Mucosa of stomach (tissue), 1 donor: Measurements from ENCODE around the gene PITRM1.
A peak's percentile ranks its signal among the peaks of the same experiment; 100 is the strongest.
"Not testable (repeated sequence)": the region's sequence is repeated elsewhere in the genome, so short reads cannot be mapped to it uniquely, and the experiment has no call there.

Experiments
- H3K27me3 ChIP-seq: one replicate; pipeline ENCODE4 v1.7.0; 2013; ENCODE audit warnings: mild to moderate bottlenecking, low read length; ENCODE audit not compliant: control insufficient read depth, insufficient read depth
- H3K36me3 ChIP-seq: one replicate; pipeline ENCODE4 v1.7.0; 2013; ENCODE audit warnings: low read length; ENCODE audit not compliant: control insufficient read depth, insufficient read depth
- H3K4me1 ChIP-seq: one replicate; pipeline ENCODE4 v1.7.0; 2013; ENCODE audit warnings: mild to moderate bottlenecking, low read length; ENCODE audit not compliant: control insufficient read depth, insufficient read depth
- H3K4me3 ChIP-seq: one replicate; pipeline ENCODE4 v1.7.0; 2013; ENCODE audit warnings: low read length
- H3K9ac ChIP-seq: one replicate; pipeline ENCODE4 v1.7.0; 2013; ENCODE audit warnings: mild to moderate bottlenecking, low read length, moderate library complexity
- H3K9me3 ChIP-seq: one replicate; pipeline ENCODE4 v1.7.0; 2013; ENCODE audit warnings: mild to moderate bottlenecking, low read length, moderate library complexity; ENCODE audit not compliant: control insufficient read depth
- donor health status: Pancreatic carcinoma.

PITRM1 gene, protein sequence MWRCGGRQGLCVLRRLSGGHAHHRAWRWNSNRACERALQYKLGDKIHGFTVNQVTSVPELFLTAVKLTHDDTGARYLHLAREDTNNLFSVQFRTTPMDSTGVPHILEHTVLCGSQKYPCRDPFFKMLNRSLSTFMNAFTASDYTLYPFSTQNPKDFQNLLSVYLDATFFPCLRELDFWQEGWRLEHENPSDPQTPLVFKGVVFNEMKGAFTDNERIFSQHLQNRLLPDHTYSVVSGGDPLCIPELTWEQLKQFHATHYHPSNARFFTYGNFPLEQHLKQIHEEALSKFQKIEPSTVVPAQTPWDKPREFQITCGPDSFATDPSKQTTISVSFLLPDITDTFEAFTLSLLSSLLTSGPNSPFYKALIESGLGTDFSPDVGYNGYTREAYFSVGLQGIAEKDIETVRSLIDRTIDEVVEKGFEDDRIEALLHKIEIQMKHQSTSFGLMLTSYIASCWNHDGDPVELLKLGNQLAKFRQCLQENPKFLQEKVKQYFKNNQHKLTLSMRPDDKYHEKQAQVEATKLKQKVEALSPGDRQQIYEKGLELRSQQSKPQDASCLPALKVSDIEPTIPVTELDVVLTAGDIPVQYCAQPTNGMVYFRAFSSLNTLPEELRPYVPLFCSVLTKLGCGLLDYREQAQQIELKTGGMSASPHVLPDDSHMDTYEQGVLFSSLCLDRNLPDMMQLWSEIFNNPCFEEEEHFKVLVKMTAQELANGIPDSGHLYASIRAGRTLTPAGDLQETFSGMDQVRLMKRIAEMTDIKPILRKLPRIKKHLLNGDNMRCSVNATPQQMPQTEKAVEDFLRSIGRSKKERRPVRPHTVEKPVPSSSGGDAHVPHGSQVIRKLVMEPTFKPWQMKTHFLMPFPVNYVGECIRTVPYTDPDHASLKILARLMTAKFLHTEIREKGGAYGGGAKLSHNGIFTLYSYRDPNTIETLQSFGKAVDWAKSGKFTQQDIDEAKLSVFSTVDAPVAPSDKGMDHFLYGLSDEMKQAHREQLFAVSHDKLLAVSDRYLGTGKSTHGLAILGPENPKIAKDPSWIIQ

DNA sequence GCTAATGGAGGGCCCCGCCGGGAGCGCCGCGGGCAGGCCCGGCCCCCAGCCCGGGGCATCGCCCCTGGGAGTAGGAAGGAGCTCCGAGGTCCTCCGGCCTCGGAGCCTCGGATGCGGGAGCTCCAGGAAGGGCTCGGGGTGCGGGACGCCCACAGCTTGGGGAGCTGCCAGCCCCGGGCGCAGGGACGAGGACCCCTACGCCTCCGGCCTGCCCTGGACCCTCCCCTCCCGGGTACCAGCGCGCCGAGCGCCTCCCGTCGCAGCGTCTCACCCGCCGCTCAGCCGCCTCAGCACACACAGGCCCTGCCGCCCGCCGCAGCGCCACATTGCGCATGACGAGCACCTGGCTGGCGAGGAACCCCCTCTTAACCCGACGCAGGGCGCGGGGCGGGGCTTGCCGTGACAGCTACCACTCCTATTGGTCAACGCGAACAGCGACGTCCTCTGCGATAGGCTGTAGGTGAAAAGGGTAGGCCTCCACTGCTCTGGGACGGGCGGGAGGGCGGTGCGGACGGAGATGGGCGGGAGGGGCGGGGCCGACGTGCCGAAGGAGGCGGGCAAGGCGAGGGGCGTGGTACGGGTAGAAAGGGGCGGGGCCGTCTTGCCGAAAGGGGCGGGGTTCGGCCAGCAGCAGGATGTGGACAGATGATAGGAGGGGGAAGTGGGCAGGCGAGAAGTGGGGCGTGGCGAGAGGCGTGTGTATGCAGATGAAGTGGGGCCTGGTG is at the start of gene PITRM1:
Gene PITRM1 (minus strand): TSS at position 337 of the 725 bp plus-strand sequence. CDS start 10 bp downstream, at position 327.
- Histone ChIP-seq H3K36me3 (no peaks in the 10 kb centered on the region), H3K9me3 (no peaks in the 10 kb centered on the region), H3K9ac (peak within 1 kb of the TSS; percentile 80), H3K27me3 (no peaks in the 10 kb centered on the region), H3K4me3 (peak within 1 kb of the TSS; percentile 76), H3K4me1 (peaks cover 9% of the 10 kb centered on the region)

DNA sequence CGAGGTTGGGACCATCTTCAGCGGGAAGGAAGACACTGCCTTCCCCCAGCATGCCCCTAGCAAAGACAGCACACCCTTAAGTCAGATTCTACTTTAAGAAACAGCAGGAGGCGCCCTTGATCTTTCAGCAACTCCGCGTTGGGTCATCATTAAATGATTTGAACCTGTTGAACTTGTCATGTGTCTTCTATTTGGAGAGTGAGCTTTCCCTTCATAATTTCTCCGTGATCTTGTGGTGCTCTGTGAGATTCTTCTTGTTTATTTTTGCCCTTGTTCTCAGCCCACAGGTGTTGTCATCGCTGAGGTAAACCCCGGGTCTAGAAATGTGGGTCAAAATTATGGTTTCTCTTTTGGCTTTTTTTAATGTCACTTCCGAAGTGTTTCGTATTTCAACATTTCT is 49.5 kb upstream of the PITRM1 start:
- Histone ChIP-seq H3K9ac (no peak overlapping the region), H3K9me3 (no peaks in the 10 kb centered on the region), H3K4me3 (no peak overlapping the region), H3K27me3 (no peaks in the 10 kb centered on the region), H3K36me3 (no peaks in the 10 kb centered on the region), H3K4me1 (no peaks in the 10 kb centered on the region)

DNA sequence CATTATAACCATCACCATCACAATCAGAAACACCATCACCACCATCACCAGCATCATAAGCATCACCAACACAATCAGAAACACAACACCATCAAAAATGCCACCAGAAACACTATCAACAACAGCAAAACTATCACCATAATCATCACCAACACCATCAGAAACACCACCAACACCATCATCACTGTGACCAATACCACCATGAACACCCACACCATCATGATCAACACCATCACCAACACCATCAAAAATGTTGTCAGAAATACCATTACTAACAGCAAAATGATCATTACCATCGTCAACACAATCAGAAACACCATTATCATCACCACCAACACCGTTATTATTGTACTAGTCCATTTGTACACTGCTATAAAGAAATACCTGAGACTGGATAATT is 49.0 kb upstream of the PITRM1 start:
- not testable (repeated sequence) for H3K9me3 ChIP-seq, H3K9ac ChIP-seq, H3K27me3 ChIP-seq, H3K4me3 ChIP-seq, H3K36me3 ChIP-seq, H3K4me1 ChIP-seq

DNA sequence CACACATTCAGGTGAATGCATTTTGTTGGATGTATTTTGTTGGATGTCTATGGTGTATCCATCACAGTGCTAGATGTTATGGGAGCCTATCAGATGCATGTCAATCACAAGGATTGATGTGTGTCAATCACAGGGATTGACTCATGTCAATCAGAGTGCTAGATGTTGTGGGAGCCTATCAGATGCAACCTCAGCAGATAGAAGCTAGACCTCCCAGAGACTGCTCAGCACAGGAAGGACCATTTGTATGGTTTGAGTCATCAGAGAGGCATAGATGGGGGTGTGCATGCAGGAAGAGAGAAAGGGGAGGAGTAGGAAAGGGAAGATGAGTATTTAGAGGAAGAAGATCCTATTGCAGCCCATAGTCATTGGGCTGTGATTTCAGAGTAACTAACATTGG is 48.3 kb upstream of the PITRM1 start:
- Histone ChIP-seq H3K9ac (no peak overlapping the region), H3K4me3 (no peak overlapping the region), H3K27me3 (no peaks in the 10 kb centered on the region), H3K9me3 (no peaks in the 10 kb centered on the region), H3K4me1 (no peaks in the 10 kb centered on the region), H3K36me3 (no peaks in the 10 kb centered on the region)

DNA sequence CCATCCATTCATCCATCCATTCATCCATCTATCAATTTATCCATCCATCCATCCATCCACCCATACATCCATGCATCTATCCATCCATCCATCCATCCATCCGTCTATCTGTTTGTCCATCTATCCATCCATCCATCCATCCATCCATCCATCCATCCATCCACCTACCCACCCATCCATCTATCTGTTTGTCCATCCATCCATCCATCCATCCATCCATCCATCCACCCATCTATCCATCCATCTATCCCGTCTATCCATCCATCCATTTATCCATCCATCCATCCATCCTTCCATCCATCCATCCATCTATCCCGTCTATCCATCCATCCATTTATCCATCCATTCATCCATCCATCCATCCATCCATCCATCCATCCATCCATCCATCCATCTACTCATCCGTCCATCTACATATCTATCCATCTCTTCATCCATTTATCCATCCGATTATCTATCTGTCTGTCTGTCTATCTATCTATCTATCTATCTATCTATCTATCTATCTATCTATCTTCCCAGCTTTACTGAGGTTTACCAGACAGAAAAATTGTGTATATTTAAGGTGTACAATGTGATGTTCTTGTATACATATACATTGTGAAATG is 46.5 kb upstream of the PITRM1 start:
- H3K36me3 ChIP-seq, H3K4me1 ChIP-seq, H3K27me3 ChIP-seq, H3K9ac ChIP-seq, H3K9me3 ChIP-seq, H3K4me3 ChIP-seq: not testable (repeated sequence)

DNA sequence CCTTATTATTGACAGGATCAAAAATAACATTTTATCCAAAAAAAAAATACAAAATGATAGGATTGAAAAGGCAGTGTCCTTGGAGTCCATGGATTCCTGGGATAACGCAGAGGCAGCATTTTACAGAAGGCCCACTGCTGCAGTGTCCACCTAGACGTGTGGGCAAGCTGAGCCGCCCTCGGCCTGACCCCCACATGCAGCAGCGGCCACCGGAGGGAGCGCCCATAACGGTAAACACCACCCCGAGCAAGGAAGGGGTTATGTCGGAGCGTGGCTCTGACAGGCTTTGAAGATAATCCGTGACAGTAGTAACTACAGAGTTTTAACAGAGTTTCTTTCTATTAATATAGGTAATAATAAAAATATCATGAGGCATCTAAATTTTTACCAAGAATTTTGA is 45.3 kb upstream of the PITRM1 start:
- no peaks in the 10 kb centered on the region for H3K4me1 ChIP-seq
- no peak overlapping the region for H3K4me3 ChIP-seq
- H3K9ac ChIP-seq, result no peak overlapping the region
- H3K9me3 ChIP-seq, result no peaks in the 10 kb centered on the region
- H3K36me3 ChIP-seq, result no peaks in the 10 kb centered on the region
- no peaks in the 10 kb centered on the region for H3K27me3 ChIP-seq

DNA sequence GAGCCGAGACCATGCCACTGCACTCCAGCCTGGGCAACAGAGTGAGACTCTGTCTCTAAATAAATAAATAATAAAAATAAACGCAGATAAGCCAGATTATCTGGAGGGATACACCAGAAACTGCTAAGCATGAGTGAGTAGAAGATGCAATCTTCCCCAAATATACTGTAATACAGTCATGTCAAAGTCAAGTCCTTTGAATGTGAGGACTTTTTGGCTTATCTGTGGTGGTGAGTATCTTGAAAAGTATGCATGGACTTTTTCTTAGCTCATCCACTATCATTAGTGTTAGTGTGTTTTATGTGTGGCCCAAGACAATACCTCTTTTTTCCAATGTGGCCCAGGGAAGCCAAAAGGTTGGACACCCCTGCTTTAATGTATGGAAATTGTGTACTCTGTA is 44.7 kb upstream of the PITRM1 start:
- Histone ChIP-seq H3K36me3 (no peaks in the 10 kb centered on the region), H3K4me1 (no peaks in the 10 kb centered on the region), H3K9me3 (no peaks in the 10 kb centered on the region), H3K27me3 (no peaks in the 10 kb centered on the region), H3K9ac (no peak overlapping the region), H3K4me3 (no peak overlapping the region)

DNA sequence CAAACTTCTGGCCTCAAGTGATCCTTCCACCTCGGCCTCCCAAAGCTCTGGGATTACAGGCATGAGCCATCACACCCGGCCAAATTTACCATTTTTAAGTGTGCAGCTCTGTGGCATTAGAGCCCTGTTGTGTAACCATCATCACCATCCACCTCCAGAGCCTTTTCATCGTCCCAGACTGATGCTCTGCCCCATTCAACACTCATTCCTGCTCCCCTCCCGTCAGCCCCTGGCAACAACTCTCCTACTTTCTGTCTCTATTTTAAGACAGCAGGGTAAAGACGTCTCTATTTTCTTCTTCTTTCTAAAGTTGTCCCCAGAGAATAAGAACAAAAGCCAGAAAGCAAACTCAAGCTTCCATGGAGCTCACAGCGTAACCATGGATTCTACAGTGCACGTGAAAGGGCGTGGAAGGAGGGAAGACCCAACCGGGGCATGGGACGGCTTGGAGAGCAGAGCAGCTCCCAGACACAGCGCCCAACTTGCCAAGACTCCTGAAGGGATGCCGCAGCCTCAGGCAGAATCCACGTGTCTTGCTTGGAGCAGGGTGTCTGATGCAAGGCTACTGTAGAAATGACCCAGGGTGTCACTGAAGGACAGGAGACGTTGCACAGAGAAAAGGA is 42.7 kb upstream of the PITRM1 start:
- no peaks in the 10 kb centered on the region for H3K9me3 ChIP-seq
- no peak overlapping the region for H3K9ac ChIP-seq
- H3K4me3 ChIP-seq, result no peak overlapping the region
- H3K36me3 ChIP-seq, result no peaks in the 10 kb centered on the region
- no peaks in the 10 kb centered on the region for H3K4me1 ChIP-seq
- no peaks in the 10 kb centered on the region for H3K27me3 ChIP-seq

DNA sequence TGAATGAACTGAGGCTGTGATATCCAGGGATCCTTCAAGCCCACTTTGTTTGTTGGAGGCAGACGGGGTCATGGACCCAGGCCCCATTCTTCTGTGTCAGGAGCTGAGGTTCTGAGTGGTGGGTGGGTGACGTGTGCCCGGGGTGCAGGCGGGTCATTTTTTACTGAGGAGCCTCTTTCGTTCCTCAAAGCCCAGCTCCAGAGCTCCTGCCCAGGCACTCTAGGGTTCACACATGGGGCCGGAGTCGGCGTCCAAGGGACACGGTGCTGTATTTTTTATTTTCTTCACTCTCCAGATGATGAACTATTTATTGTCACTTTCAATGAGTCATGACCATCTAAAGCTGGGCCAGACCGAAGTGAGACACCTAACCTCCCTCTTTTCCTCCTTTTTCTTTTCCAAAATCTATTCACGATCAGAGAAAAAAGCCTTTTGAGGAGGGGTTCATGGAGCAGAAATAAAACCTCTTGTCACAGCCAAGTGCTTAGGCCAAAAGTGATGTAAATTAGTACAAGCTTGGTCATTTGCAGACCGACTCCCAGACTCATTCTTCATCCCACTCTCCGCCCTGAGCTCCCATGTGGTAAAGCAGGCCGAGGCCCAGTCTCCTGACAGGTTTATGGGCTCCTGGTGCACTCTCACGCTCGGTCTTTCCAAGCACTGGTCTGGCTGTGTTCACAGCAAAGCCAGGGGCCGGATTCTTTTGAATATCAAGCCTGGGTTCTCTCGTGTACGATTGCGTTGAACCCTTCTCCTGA is 41.4 kb upstream of the PITRM1 start:
- Histone ChIP-seq H3K9ac (no peak overlapping the region), H3K9me3 (no peaks in the 10 kb centered on the region), H3K4me3 (no peak overlapping the region), H3K27me3 (no peaks in the 10 kb centered on the region), H3K4me1 (no peaks in the 10 kb centered on the region), H3K36me3 (no peaks in the 10 kb centered on the region)

DNA sequence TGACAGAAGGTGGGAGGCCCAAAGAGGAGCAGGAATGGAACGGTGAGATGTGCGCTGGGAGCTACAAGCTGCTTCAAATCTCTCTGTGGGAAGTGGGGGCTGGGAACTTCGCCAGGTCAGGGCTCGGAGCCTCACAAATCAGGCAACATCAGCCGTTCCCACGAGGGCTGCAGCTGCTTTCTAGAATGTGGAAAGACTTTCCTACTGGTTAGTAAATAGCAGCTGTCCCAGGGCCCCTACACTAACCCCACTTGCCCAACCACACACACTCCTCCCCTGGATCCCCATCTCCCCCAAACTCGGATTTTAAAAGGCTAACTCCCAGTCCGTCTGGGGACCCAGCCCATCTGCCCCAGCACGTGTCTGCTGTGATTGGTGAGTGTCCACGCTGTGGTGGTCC is 40.6 kb upstream of the PITRM1 start:
- Histone ChIP-seq H3K27me3 (no peaks in the 10 kb centered on the region), H3K4me1 (no peaks in the 10 kb centered on the region), H3K9ac (no peak overlapping the region), H3K36me3 (no peaks in the 10 kb centered on the region), H3K4me3 (no peak overlapping the region), H3K9me3 (no peaks in the 10 kb centered on the region)
